ENCODE results near the gene SLC2A4.
A peak's percentile ranks its signal among the peaks of the same experiment; 100 is the strongest.

The SLC2A4 gene

DNA sequence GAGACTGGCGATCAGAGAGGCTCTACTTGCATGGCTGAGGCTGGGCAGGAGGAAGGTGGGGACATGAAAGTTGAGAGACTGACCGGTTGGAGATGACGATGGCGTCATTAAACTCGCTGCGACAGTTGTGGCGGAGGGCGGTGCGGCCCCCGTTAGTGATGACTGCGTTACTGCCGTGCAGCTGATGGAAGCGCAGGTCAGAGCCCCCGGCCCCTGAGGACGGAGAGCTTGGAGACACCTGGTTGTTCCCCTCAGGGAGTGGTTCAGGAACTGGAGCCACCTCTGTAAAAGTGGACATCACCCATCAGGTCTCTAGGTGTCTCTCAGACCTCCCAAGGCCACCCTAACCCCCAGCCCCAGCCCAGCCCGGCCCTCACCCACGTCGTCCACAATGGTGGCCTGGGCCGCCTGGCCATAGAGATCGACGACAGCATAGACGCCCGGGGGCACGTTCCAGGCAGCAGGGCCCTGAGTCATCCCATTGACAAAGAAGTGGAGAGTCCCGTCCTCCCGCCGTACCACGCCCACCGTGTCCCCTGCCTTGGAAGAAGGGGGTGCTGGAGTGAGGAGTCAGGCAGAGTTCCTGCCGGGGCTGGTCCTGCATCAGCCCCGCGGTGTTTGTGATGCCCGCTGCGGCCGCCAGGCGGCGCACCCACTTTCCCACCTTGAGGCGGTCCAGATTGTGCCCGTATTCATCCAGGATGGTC is 42.4 kb downstream of the SLC2A4 start:
- Histone ChIP-seq H4K91ac (ENCODE audit: low read length) (no peak overlapping the region), H3K27ac (ENCODE audit: low read length, poor library complexity, severe bottlenecking) (no peak overlapping the region), H3K4me3 (ENCODE audit: insufficient read depth in 1 of 2, low read depth in 1 of 2, low read length in 2 of 2) (no peak overlapping the region), H2BK12ac (ENCODE audit: low read length in 2 of 2) (no peak overlapping the region), H3K9me3 (ENCODE audit: control insufficient read depth, low read length) (no peaks in the 10 kb centered on the region), H4K8ac (ENCODE audit: low read length) (no peak overlapping the region), H3K36me3 (ENCODE audit: control insufficient read depth in 1 of 2, insufficient read depth in 2 of 2, low read depth in 1 of 2, low read length in 2 of 2) (peaks cover 69 to 75% of the 10 kb centered on the region in 2 experiments), H3K4me2 (ENCODE audit: low read length, poor library complexity, severe bottlenecking) (no peak overlapping the region), H3K18ac (ENCODE audit: low read depth in 1 of 2, low read length in 2 of 2) (no peak overlapping the region), H2BK5ac (ENCODE audit: low read depth, low read length, poor library complexity, severe bottlenecking) (no peak overlapping the region), H2BK15ac (ENCODE audit: low read depth, poor library complexity, severe bottlenecking) (no peak overlapping the region), H3K4me1 (ENCODE audit: control insufficient read depth, insufficient read depth, low read depth, low read length) (peaks cover 12% of the 10 kb centered on the region), H3K23ac (ENCODE audit: low read length in 2 of 2) (no peak overlapping the region), H2AK5ac (ENCODE audit: low read length, severe bottlenecking) (no peak overlapping the region), H2BK120ac (ENCODE audit: low read depth, low read length) (no peak overlapping the region), H3K27me3 (ENCODE audit: control insufficient read depth in 1 of 2, insufficient read depth in 1 of 2, low read length in 2 of 2) (no peaks in the 10 kb centered on the region), H3K9ac (ENCODE audit: low read length) (no peak overlapping the region), H2AFZ (ENCODE audit: low read depth, low read length) (no peak overlapping the region), H3K4ac (ENCODE audit: low read depth in 1 of 2, low read length in 2 of 2) (no peak overlapping the region), H3K79me1 (replicated peaks; ENCODE audit: low read length, poor library complexity, severe bottlenecking) (peaks cover 52% of the 10 kb centered on the region), H3K14ac (ENCODE audit: low read length in 2 of 2) (no peak overlapping the region)
- peak; percentile 45 for DNase-seq
- WGBS, result 82% methylated on average over 32 of the region's 39 CpGs

DNA sequence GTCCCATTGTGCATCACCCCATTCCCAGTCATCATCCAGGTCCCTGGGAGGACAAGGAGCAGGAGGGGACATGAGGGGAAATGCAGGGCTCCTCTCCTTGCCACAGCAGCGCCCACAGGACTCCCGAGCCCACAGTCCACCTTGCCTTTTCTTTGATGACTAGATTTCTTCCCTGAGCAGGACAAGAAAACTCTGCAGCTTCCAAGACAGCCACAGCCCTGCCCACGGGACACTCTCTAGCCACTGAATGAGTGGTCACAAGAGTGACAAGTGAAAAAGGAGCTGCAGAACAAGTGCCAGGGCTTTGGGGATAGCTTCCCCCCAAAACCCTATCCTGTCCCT is 42.9 kb downstream of the SLC2A4 start:
- no peak overlapping the region for H3K4me2 ChIP-seq (ENCODE audit: low read length, poor library complexity, severe bottlenecking)
- no peak overlapping the region for H3K4ac ChIP-seq (ENCODE audit: low read depth in 1 of 2, low read length in 2 of 2)
- H3K9ac ChIP-seq (ENCODE audit: low read length), result no peak overlapping the region
- H4K91ac ChIP-seq (ENCODE audit: low read length), result no peak overlapping the region
- H2BK120ac ChIP-seq (ENCODE audit: low read depth, low read length), result no peak overlapping the region
- H2AK5ac ChIP-seq (ENCODE audit: low read length, severe bottlenecking), result no peak overlapping the region
- no peaks in the 10 kb centered on the region for H3K9me3 ChIP-seq (ENCODE audit: control insufficient read depth, low read length)
- WGBS, result 94% methylated on average over 2 of the region's 3 CpGs
- peaks cover 12% of the 10 kb centered on the region for H3K4me1 ChIP-seq (ENCODE audit: control insufficient read depth, insufficient read depth, low read depth, low read length)
- H3K4me3 ChIP-seq (ENCODE audit: insufficient read depth in 1 of 2, low read depth in 1 of 2, low read length in 2 of 2), result no peak overlapping the region
- H2BK5ac ChIP-seq (ENCODE audit: low read depth, low read length, poor library complexity, severe bottlenecking), result no peak overlapping the region
- H2AFZ ChIP-seq (ENCODE audit: low read depth, low read length), result no peak overlapping the region
- no peak overlapping the region for H4K8ac ChIP-seq (ENCODE audit: low read length)
- no peaks in the 10 kb centered on the region for H3K27me3 ChIP-seq (ENCODE audit: control insufficient read depth in 1 of 2, insufficient read depth in 1 of 2, low read length in 2 of 2)
- peaks cover 52% of the 10 kb centered on the region for H3K79me1 ChIP-seq (replicated peaks; ENCODE audit: low read length, poor library complexity, severe bottlenecking)
- no peak overlapping the region for H3K14ac ChIP-seq (ENCODE audit: low read length in 2 of 2)
- peaks cover 66 to 71% of the 10 kb centered on the region in 2 experiments for H3K36me3 ChIP-seq (ENCODE audit: control insufficient read depth in 1 of 2, insufficient read depth in 2 of 2, low read depth in 1 of 2, low read length in 2 of 2)
- H3K18ac ChIP-seq (ENCODE audit: low read depth in 1 of 2, low read length in 2 of 2), result no peak overlapping the region
- no peak overlapping the region for H3K23ac ChIP-seq (ENCODE audit: low read length in 2 of 2)
- H2BK15ac ChIP-seq (ENCODE audit: low read depth, poor library complexity, severe bottlenecking), result no peak overlapping the region
- no peak overlapping the region for H3K27ac ChIP-seq (ENCODE audit: low read length, poor library complexity, severe bottlenecking)
- no peak overlapping the region for H2BK12ac ChIP-seq (ENCODE audit: low read length in 2 of 2)
- no peak for DNase-seq

DNA sequence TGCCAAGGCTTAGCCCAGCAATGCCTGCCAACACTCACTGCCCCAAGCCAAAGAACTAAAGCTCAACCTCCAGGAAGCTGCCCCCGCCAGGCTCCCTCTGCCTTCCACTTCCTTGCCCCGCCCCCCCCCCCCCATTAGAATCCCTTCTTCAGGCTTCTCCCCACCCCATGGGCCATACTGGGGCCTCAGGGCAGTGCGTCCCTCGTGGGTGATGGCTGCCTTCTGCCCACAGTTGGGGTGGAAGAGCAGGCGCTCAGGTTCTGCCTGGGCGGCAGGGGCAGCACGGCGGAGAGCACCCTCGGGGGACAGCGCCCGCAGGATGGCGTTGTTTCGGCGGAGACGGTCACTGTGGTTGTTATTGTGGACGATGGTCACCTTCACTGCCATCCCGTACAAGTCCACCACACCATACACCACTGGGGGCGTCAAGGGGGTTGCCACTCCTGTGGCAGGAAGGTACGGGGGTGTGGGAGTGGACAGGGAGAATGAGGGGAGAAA is 43.6 kb downstream of the SLC2A4 start:
- no peak overlapping the region for H3K4me2 ChIP-seq (ENCODE audit: low read length, poor library complexity, severe bottlenecking)
- no peak overlapping the region for H4K91ac ChIP-seq (ENCODE audit: low read length)
- no peak overlapping the region for H2AFZ ChIP-seq (ENCODE audit: low read depth, low read length)
- H2BK120ac ChIP-seq (ENCODE audit: low read depth, low read length), result no peak overlapping the region
- DNase-seq, result no peak
- no peaks in the 10 kb centered on the region for H3K9me3 ChIP-seq (ENCODE audit: control insufficient read depth, low read length)
- peaks cover 65 to 70% of the 10 kb centered on the region in 2 experiments for H3K36me3 ChIP-seq (ENCODE audit: control insufficient read depth in 1 of 2, insufficient read depth in 2 of 2, low read depth in 1 of 2, low read length in 2 of 2)
- no peak overlapping the region for H3K14ac ChIP-seq (ENCODE audit: low read length in 2 of 2)
- no peak overlapping the region for H2BK15ac ChIP-seq (ENCODE audit: low read depth, poor library complexity, severe bottlenecking)
- H3K18ac ChIP-seq (ENCODE audit: low read depth in 1 of 2, low read length in 2 of 2), result no peak overlapping the region
- H2BK5ac ChIP-seq (ENCODE audit: low read depth, low read length, poor library complexity, severe bottlenecking), result no peak overlapping the region
- WGBS, result 93% methylated on average over 15 of the region's 19 CpGs
- H3K79me1 ChIP-seq (replicated peaks; ENCODE audit: low read length, poor library complexity, severe bottlenecking), result peaks cover 52% of the 10 kb centered on the region
- H2BK12ac ChIP-seq (ENCODE audit: low read length in 2 of 2), result no peak overlapping the region
- H4K8ac ChIP-seq (ENCODE audit: low read length), result no peak overlapping the region
- no peak overlapping the region for H2AK5ac ChIP-seq (ENCODE audit: low read length, severe bottlenecking)
- peaks cover 12% of the 10 kb centered on the region for H3K4me1 ChIP-seq (ENCODE audit: control insufficient read depth, insufficient read depth, low read depth, low read length)
- no peaks in the 10 kb centered on the region for H3K27me3 ChIP-seq (ENCODE audit: control insufficient read depth in 1 of 2, insufficient read depth in 1 of 2, low read length in 2 of 2)
- H3K23ac ChIP-seq (ENCODE audit: low read length in 2 of 2), result no peak overlapping the region
- H3K27ac ChIP-seq (ENCODE audit: low read length, poor library complexity, severe bottlenecking), result no peak overlapping the region
- H3K9ac ChIP-seq (ENCODE audit: low read length), result no peak overlapping the region
- H3K4ac ChIP-seq (ENCODE audit: low read depth in 1 of 2, low read length in 2 of 2), result no peak overlapping the region
- no peak overlapping the region for H3K4me3 ChIP-seq (ENCODE audit: insufficient read depth in 1 of 2, low read depth in 1 of 2, low read length in 2 of 2)

DNA sequence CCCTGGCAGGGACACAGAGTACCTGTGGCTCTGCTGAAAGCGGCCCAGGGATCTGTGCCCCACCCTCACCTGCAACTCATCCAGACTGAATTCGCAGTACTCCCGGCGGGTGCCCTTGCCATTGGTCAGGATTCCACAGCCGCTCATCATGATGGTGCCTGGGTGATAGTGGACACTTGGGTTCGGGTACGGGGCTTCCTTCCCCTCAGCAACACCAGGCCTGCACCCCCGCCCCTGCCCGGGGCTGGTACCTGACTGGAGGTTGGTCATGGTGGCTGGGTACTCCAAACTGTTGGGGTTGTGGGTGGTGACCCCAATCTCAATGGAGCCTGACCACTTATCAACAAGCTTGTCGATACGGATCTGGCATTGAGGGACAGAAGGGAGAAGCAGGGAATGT is 44.7 kb downstream of the SLC2A4 start:
- H3K27ac ChIP-seq (ENCODE audit: low read length, poor library complexity, severe bottlenecking), result no peak overlapping the region
- H3K9me3 ChIP-seq (ENCODE audit: control insufficient read depth, low read length), result no peaks in the 10 kb centered on the region
- no peak overlapping the region for H3K9ac ChIP-seq (ENCODE audit: low read length)
- H2BK120ac ChIP-seq (ENCODE audit: low read depth, low read length), result no peak overlapping the region
- no peak overlapping the region for H2AK5ac ChIP-seq (ENCODE audit: low read length, severe bottlenecking)
- no peak overlapping the region for H2AFZ ChIP-seq (ENCODE audit: low read depth, low read length)
- H3K23ac ChIP-seq (ENCODE audit: low read length in 2 of 2), result no peak overlapping the region
- no peak overlapping the region for H3K4ac ChIP-seq (ENCODE audit: low read depth in 1 of 2, low read length in 2 of 2)
- H3K4me3 ChIP-seq (ENCODE audit: insufficient read depth in 1 of 2, low read depth in 1 of 2, low read length in 2 of 2), result no peak overlapping the region
- no peak overlapping the region for H4K91ac ChIP-seq (ENCODE audit: low read length)
- 97% methylated on average over 10 of the region's 11 CpGs for WGBS
- no peak overlapping the region for H2BK12ac ChIP-seq (ENCODE audit: low read length in 2 of 2)
- H3K18ac ChIP-seq (ENCODE audit: low read depth in 1 of 2, low read length in 2 of 2), result no peak overlapping the region
- H3K36me3 ChIP-seq (ENCODE audit: control insufficient read depth in 1 of 2, insufficient read depth in 2 of 2, low read depth in 1 of 2, low read length in 2 of 2), result peaks cover 54 to 59% of the 10 kb centered on the region in 2 experiments
- no peak overlapping the region for H3K4me2 ChIP-seq (ENCODE audit: low read length, poor library complexity, severe bottlenecking)
- H4K8ac ChIP-seq (ENCODE audit: low read length), result no peak overlapping the region
- no peak for DNase-seq
- no peaks in the 10 kb centered on the region for H3K27me3 ChIP-seq (ENCODE audit: control insufficient read depth in 1 of 2, insufficient read depth in 1 of 2, low read length in 2 of 2)
- H3K4me1 ChIP-seq (ENCODE audit: control insufficient read depth, insufficient read depth, low read depth, low read length), result peaks cover 19% of the 10 kb centered on the region
- no peak overlapping the region for H2BK15ac ChIP-seq (ENCODE audit: low read depth, poor library complexity, severe bottlenecking)
- no peak overlapping the region for H2BK5ac ChIP-seq (ENCODE audit: low read depth, low read length, poor library complexity, severe bottlenecking)
- no peak overlapping the region for H3K14ac ChIP-seq (ENCODE audit: low read length in 2 of 2)
- peaks cover 48% of the 10 kb centered on the region for H3K79me1 ChIP-seq (replicated peaks; ENCODE audit: low read length, poor library complexity, severe bottlenecking)

Data from mesenchymal stem cell (in vitro differentiated cells and primary cell).